Urothelium cell line (cell line): ENCODE data around the gene DENND1A.
"Not testable (repeated sequence)": the region's sequence is repeated elsewhere in the genome, so short reads cannot be mapped to it uniquely, and the experiment has no call there.

Source experiments
- DNase-seq: peaks from one replicate; pipeline ENCODE4 v3.0.0; 2011; ENCODE audit warnings: low spot score, mixed read lengths
- FAIRE-seq: peaks from 2 replicates; lab custom pipeline; 2011; peaks lifted over from hg19 to GRCh38; lab: Jason Lieb, UNC

Gene DENND1A, protein sequence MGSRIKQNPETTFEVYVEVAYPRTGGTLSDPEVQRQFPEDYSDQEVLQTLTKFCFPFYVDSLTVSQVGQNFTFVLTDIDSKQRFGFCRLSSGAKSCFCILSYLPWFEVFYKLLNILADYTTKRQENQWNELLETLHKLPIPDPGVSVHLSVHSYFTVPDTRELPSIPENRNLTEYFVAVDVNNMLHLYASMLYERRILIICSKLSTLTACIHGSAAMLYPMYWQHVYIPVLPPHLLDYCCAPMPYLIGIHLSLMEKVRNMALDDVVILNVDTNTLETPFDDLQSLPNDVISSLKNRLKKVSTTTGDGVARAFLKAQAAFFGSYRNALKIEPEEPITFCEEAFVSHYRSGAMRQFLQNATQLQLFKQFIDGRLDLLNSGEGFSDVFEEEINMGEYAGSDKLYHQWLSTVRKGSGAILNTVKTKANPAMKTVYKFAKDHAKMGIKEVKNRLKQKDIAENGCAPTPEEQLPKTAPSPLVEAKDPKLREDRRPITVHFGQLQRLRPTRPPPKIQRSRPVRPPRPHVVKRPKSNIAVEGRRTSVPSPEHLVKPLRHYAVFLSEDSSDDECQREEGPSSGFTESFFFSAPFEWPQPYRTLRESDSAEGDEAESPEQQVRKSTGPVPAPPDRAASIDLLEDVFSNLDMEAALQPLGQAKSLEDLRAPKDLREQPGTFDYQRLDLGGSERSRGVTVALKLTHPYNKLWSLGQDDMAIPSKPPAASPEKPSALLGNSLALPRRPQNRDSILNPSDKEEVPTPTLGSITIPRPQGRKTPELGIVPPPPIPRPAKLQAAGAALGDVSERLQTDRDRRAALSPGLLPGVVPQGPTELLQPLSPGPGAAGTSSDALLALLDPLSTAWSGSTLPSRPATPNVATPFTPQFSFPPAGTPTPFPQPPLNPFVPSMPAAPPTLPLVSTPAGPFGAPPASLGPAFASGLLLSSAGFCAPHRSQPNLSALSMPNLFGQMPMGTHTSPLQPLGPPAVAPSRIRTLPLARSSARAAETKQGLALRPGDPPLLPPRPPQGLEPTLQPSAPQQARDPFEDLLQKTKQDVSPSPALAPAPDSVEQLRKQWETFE

DNA sequence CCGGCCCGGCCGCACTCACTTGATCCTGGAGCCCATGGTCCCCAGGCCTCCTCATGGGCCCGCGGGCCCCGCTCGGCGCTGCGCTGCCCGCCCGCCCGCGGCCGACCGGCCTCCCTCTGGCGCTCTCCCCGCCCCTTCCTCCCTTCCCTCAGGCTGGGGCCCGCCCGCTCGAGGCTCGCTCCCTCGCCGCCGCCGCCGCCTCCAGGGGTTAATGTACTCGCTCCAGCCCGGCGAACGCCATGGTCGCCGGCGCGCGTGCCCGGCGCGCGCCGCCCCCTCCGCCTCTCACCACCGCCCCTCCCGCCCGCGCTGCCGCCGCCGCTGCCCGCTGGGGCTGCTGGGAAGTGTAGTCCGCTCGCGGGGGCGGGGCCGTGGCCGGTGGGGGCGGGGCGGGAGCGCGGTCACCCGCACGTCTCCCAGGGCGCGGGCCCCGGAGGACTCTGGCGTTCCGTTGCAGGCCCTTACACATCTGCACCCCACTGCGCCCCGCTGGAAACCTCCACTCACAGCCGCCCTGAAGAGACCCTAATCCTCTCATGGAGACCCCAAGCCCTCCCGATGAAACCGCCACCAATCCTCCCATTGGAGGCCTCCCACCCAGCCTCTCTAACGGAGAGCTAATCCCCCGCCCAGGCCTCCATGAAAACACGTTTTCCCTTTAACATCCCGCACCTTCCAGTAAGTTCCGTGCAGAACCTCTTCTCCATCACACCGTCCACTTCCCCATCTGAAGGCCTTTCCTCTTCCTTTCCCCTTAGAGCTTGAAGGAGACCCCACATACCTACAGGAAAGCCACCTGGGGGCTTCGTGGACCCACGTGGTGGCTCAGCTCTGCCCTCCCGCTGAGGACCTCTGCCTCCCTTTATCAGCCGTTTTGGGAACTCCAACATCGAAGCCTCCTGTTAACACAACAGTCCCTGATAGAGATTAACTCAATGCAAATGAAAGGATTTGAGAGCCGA is at the start of gene DENND1A:
DENND1A (minus strand) TSS at position 257 of the 962 bp plus-strand sequence; CDS start at position 36, 221 bp downstream.
- peak; percentile 9 for FAIRE-seq
- DNase-seq: peak; percentile 94

DNA sequence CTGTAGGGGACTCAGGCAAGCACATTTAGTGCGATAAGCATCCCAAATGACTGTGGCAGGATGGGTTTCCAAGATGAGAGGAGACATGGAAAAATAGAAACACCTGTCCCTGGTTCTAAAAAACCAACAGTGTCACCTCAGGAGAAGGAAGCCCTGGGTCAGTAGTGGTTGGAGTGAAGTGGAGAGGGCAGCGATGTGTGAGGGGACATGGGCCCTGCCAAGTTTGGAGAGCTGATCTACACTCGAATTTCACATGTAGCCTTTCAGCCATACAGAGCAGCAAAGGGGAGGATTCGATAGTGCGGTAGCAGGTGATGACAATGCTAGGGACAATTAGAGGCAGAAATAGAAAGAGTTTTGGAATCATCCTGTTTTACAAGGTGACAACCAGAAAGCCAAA is 49.1 kb upstream of the DENND1A start:
- FAIRE-seq (no peak), DNase-seq (no peak)

DNA sequence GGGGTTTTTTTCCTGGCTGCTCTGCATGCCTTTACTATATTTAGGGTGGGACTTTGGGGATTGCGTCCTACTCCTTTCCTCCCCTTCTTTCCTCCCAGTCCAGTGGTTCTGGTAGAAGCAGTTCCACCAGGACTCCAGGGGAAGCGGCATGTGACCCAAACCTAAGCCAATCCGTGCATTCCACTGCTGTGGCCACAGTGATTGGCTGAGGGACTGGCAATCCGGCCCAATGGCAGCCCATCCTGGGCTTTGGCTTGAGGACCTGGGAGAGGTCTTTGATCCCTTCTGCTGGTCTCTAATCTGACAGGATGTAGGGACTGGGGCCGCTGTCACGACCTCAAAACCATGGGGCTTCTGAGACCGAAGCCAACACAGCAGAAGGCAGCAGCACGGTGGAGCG is 46.7 kb upstream of the DENND1A start:
- FAIRE-seq, DNase-seq: not testable (repeated sequence)

DNA sequence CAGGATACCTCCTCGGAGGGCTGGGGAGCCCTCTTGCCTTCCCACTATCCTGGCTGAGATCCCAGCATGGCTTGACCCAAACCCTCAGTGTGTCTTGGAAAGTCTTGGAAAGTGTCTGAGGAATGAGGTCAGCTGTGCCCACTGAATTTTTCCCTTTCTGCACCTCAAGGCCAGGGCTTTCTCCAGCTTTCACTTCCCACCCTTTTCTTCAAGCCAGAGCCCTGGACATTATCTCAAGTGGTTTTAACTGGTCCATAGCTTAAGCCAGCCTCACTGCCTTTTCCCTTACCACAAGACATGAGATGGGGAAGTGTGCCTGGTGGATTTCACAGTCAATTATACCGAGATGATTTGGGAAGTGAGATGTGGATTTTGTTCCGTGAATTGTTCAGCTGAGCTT is 45.9 kb upstream of the DENND1A start:
- DNase-seq: no peak
- FAIRE-seq: no peak

DNA sequence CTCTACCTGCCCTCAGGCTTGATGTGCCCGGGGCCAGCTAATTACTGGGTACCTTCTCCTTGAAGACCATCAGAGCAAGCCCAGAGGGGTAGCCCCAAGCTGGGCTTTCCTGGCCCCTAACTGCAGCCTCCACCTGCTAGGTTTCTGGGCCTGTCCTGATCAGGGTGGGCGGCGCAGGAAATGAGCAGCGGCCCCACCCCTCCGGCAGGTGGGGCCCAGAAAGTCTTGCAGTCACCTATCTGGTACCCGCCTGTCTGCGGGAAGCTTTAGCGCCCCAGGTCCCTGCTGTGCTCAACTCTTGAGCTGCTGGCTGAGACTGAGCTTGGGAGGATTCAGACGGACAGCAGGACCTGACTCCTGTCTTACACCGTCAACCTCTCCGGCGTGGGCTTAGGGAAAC is 44.5 kb upstream of the DENND1A start:
- FAIRE-seq: no peak
- no peak for DNase-seq

DNA sequence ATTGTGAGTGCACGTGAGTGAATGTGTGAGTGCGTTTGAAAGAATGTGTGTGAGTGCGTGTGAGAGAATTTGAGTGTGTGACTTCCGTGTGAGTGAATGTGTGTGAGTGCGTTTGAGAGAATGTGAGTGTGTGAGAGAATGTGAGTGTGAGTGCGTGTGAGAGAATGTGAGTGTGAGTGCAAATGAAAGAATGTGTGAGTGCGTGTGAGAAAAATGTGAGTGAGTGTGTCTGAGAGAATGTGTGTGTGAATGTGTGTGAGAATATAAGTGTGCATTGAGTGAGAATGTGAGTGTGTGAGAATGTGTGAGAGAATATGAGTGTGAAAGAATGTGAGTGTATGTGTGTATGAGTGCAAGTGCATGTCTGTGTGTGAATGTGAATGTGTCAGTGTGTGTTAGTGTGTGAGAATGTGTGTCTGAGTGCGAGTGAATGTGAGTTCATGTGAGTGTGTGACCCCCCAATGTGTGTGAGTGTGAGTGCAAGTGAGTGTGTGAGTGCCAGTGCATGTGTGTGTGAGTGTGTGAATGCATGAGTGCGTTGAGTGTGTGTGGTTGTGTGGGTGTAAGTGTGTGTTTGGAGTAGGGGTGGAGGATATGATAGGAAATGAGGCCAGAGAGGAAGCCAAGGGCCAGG is 43.8 kb upstream of the DENND1A start:
- FAIRE-seq (no peak), DNase-seq (no peak)

DNA sequence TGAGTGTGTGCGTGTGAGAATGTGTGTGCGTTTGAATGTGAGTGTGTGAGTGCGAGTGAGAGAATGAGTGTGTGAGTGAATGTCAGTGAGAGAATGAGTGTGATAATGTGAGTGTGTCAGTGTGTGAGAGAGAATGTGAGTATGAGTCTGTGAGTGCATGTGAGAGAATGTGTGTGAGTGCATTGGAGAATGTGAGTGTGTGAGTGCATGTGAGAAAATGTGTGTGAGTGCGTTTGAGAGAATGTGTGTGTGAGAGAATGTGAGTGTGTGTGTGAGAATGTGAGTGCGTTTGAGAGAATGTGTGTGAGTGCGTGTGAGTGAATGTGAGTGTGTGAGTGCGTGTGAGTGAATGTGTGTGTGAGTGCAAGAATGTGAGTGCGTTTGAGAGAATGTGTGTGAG is 42.7 kb upstream of the DENND1A start:
- no peak for FAIRE-seq
- DNase-seq: no peak

DNA sequence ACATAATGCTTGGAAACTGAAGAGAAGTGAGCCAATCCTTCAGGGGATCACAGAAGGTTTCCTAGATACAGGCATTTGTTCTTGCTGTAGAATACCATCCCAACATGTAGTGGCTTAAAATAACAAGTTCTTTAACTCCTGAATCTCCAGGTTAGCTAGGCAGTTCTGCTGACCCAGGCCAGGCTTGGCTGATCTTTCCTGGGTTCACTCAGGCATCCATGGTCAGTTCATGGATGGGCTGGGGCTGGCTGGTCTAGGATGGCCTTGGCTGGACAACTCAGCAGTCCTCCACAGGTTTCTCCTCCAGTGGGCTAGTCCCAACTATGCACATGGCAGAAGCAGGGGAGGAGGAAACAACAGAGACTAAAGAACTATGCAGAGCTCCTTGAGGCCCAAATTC is 37.4 kb upstream of the DENND1A start:
- no peak for FAIRE-seq
- no peak for DNase-seq

DNA sequence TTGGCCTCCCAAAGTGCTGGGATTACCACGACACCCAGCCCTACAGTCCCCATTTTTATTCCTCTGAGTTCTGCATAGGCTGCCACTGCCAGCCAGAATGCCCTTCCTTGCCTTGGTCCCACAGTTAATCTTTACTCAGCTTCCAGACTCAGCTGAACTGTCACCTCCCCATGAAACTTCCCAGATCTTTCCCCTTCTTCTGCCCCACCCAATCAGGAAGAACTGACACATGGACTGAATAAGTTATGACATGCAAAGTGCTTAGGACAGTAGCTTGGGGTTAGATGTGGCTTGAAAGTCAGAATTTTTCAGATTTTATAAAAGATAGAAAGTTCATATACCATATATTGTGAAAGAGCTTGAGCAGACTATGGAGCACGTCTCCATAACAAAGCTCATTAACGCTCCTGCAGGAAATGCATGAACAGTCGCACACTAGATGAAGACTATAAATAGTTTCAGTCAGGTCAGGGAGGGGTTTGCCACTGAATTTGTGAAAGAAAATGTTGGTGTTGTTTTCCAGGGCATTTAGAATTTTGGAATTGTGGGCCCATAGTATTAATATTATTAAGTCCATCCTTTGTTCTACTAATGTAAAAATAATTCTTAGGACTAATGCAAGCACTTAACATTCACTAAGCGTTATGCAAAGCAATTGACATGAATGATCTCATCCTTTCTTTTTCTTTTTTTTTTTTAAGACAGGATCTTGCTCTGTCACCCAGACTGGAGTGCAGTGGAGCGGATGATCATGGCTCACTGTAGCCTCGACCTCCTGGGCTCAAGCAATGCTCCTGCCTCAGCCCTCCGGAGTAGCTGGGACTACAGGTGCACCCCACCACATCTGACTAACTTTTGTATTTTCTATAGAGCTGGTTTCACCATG is 36.1 kb upstream of the DENND1A start:
- no peak for FAIRE-seq
- DNase-seq: no peak

DNA sequence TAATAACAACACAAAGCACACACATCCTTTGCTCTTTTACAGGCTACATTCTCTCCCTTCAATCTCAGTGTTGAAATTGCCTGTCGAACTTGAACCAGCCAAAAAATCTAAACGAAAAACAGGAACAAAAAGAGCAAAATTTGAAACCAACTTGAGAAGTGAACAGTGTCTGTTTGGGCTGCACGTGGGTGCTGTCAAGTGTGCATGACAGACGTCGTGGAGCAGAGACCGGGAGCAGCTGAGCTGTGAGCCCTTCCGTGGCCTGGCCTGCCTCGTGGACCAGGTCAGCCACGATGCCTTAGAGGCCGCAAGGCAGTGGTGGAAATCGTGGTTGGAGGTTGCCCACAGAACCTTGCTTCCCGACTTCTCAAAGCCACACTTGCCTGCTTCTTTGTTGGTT is 34.8 kb upstream of the DENND1A start:
- no peak for DNase-seq
- no peak for FAIRE-seq

DNA sequence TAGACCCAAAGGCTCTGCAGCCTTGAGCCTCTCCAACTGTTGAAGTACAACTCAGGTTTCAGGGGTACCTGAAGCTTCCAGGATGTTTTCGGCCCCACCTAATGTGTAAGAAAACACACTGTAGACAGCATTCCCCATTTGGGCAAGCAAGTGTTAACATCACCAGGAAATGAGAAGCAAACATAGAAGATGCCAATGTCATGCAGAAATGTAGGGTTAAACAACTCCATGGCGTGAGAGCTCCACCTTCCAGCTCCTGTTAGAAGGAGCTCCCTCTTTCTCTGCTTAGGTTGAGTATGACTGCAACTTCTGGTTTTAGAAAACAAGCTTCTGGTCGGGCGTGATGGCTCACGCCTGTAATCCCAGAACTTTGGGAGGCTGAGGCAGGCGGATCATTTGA is 31.0 kb upstream of the DENND1A start:
- no peak for FAIRE-seq

DNA sequence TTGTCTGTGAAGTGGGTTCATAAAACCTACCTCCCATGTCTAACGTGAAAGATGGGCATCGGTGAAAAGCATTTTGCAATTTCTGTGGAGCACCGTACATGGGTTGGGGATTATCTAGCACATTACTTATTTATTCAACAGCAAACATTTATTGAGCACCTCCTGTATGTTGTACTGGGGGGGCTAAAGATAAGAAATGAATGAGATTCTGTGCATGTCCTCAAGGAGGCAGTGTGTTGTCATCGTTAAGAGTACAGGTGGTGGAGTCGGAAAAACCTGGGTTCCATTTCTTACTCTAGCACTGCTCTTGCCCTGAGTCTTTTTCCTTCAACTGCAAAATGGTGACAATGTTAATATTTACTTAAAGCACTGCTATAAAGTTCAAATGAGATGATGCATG is 30.4 kb upstream of the DENND1A start:
- no peak for FAIRE-seq
- DNase-seq: no peak

More for the DNA sequence above, 31.0 kb upstream of the DENND1A start:
- DNase-seq: no peak

DNA sequence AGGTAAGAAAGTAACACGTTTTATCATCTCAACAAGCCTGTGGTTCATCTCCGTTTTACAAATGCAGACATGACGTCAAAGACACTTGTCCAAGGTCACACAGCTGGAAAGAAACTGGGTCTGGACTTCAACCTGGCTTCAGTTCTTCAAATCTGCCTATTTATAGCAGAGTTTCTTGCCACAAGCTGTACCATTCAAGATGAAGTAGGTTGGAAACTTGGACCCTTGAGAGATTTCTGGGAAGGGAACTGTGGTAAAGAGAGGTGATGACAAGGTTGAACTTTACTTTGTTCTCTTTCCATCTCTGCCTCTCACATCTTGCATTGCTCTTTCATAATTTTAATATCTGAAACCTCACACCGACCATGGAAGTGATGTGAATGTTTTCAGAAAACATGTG is 29.9 kb upstream of the DENND1A start:
- no peak for FAIRE-seq
- no peak for DNase-seq

DNA sequence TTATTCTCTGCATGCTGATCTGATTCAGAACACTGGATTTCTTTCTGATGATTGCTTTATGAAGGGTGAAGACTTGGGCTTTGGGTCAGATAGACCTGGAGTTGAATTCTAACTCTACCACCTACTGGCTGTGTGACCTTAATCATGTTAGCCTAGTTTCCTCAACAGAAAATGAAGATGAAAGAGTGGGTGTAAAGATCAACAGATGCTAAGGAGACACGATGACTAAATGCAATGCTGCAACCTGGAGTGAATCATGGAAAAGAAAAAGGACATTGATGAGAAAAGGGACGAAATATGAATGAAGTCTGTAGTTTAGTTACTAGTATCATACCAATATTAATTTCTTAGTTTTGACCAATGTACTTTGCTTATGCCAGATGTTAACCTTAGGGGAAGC is 27.8 kb upstream of the DENND1A start:
- no peak for DNase-seq
- FAIRE-seq: no peak

DNA sequence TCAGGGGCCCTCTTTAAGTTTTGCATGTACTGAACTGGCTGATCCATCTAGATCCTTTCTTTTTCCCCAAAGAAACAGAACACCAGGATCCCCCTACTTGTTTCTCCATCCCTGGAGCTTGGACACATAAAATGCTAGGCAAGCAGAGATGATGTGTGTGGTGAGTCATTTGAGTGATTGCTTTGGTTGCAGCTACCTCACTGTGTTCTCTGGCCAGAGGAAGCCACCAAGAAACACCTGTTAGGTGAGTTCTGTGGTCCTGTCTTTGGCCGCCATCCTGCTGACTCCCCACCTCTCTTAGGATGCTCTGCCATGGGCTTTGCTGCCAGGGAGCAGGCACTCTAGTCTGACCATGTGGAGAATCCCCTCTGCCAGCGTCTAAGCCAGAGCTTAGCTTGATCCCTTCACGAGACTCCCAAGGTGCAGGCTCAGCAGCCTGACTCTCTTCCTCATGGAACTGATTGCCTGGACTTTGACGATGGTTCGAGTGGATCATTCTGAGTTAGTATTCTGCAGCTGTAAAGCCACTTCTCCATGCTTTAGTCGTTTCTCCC is 27.3 kb upstream of the DENND1A start:
- DNase-seq: no peak
- FAIRE-seq: no peak

DNA sequence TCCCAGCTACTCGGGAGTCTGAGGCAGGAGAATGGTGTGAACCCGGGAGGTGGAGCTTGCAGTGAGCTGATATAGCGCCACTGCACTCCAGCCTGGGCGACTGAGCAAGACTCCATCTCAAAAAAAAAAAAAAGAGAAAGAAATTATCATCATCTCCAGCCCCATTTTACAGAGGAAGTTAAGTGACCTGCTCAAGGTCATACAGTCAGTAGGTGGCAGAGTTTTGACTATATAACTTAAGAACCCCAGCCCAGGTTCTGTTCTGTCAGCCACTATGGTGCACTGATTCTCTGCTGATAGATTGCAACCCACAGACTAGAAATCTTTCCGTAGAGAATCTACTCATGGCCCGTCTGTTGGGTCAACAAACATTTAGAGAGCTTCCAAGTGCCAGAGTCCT is 25.7 kb upstream of the DENND1A start:
- DNase-seq (no peak), FAIRE-seq (no peak)

DNA sequence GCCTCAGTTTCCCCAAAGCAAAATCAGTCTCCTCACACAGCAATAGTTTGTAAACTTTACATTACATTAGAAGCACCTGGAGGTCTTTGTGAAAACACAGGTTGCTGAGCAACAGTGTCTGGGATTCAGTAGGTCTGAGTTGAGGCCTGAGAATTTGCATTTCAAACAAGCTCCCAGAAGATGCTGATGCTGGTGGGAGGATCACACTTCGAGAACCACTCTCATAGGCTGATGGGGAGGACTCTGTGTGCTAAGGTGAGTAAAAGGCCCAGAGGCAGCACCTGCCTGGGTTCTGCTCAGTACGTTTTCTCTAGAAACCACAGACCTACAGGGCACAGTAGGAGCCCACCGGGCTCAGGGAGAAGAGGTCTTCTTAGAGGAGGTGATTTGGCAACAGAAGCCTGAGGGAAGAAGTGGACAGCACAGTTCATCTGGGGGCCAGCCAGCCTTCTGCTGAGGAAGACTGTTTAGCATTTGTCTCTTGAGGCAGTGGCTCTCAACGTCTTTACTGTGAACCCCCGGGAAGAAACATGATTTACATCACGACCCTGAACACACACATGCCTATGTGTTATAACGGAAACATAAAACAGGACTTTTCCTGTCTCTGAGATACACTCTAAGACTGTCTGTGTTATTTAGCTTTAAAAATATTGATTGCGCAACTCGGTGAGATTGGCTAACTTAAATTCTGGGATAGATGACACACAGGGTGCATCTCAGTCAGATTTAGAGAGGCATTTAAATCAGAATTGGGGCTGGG is 24.8 kb upstream of the DENND1A start:
- FAIRE-seq: no peak
- DNase-seq: no peak
